Uterus (tissue), 4 donors: ENCODE measurements around the gene SBF2. TPM values are rescaled to one million over a fixed set of nuclear protein-coding genes. Genes with fewer than 3 reads are reported as not detected.

Experiments
- DNase-seq, 2 donors: peaks; one replicate each; pipeline ENCODE4 v3.0.0-alpha.2; 2019 to 2020
- H3K27ac ChIP-seq, 2 donors: fragments of 200-600 bp; sonication (generic); 1 replicate in 1 of 2; 2 replicates in 1 of 2; pipeline ENCODE4 v1.5.1; 2016 to 2018
- H3K27me3 ChIP-seq, 2 donors: fragments of 200-600 bp; sonication (generic); one replicate each; pipeline ENCODE4 v1.5.1; 2018 to 2019; ENCODE audit warnings: control low read depth in 1 of 2
- H3K36me3 ChIP-seq, 2 donors: fragments of 200-600 bp; sonication (generic); one replicate each; pipeline ENCODE4 v1.5.1; 2019; ENCODE audit warnings: control low read depth in 1 of 2
- H3K4me1 ChIP-seq, 2 donors: fragments of 200-600 bp; sonication (generic); one replicate each; pipeline ENCODE4 v1.5.1; 2018 to 2019; ENCODE audit warnings: control low read depth in 1 of 2
- H3K4me3 ChIP-seq, 2 donors: fragments of 200-600 bp; sonication (generic); 1 replicate in 1 of 2; 2 replicates in 1 of 2; pipeline ENCODE4 v1.5.1; 2018 to 2019; ENCODE audit warnings: mild to moderate bottlenecking in 1 of 2
- H3K9me3 ChIP-seq, 2 donors: fragments of 200-600 bp; sonication (generic); one replicate each; pipeline ENCODE4 v1.5.1; 2019; ENCODE audit warnings: control low read depth in 1 of 2
- CTCF ChIP-seq, 4 experiments: fragments of 200-600 bp in 2 of 4; fragments of 450-650 bp in 2 of 4; sonication (generic) in 2 of 4; IDR thresholded peaks; one replicate each; pipeline ENCODE4 v1.5.1; 2016 to 2019; ENCODE audit warnings: antibody characterized with exemption in 4 of 4, mild to moderate bottlenecking in 2 of 4, moderate library complexity in 1 of 4
- POLR2A ChIP-seq, 2 donors: fragments of 450-650 bp; IDR thresholded peaks; one replicate each; pipeline ENCODE4 v1.6.1; 2016; ENCODE audit warnings: antibody characterized with exemption in 2 of 2, mild to moderate bottlenecking in 1 of 2, moderate library complexity in 1 of 2
- intact Hi-C: fragments of 100-400 bp; cut with DNase I; formaldehyde crosslinking; loops from one replicate; pipeline ENCODE4 v1.15.1; 2023; ENCODE audit warnings: low total_unique reads
- total RNA-seq, 4 donors: library from RNA; depleted of rRNA in 3 of 4; stranded (reverse); fragments of >200 nt in 3 of 4; gene quantifications; one replicate each; pipeline versions ENCODE4 v1.1.0 to v1.2.4, GENCODE V29; 2014 to 2023
- donor health status: DM: yes; HTN: yes; CAD: no.

The SBF2 gene
- total RNA-seq, 4 donors from 2014 or later = 45.0 to 202 (median 98.0) TPM

DNA sequence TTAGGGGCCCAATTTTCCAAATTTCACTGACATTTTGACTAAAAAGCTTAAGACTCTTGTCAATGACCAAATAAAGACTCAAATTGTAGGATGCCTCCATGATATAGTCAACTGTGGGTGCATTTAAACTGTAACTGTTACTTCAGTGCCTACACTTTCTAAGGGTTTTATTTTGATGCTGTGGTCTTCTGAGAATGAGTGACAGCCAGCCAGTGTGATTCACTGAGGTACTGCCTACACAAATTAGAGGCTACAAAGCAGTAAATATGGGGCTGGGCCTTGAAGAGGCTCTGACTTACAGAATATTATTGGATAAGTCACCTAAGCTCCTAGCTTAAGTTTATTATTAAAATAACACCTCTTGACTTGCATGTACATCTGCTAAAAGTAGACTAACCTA is 419.6 kb downstream of the SBF2 start:
- TF ChIP-seq CTCF (IDR thresholded peaks at IDR 0.05) (no peak), POLR2A (IDR thresholded peaks at IDR 0.05) (no peak)
- H3K4me3 ChIP-seq = no peak overlapping the region
- intact Hi-C loops = no loop called here
- H3K27me3 ChIP-seq = no peaks in the 10 kb centered on the region
- H3K4me1 ChIP-seq = no peaks in the 10 kb centered on the region
- H3K27ac ChIP-seq = peak overlapping the region in 1 of 2 donors; percentile 61
- H3K9me3 ChIP-seq = peaks cover 0 to 5% of the 10 kb centered on the region in 2 donors
- H3K36me3 ChIP-seq = no peaks in the 10 kb centered on the region
- DNase-seq = no peak

GRCh38 chr11:9868641-9869040 is 425.4 kb downstream of the SBF2 start:
- TF ChIP-seq POLR2A (IDR thresholded peaks at IDR 0.05) (no peak), CTCF (IDR thresholded peaks at IDR 0.05) (no peak)

GRCh38 chr11:9862981-9863380 is 431.0 kb downstream of the SBF2 start:
- intact Hi-C loops = no loop called here

More at GRCh38 chr11:9868641-9869040, 425.4 kb downstream of the SBF2 start:
- intact Hi-C loops = no loop called here
- Histone ChIP-seq H3K4me1 (no peaks in the 10 kb centered on the region), H3K27me3 (no peaks in the 10 kb centered on the region), H3K36me3 (no peaks in the 10 kb centered on the region), H3K27ac (no peak overlapping the region), H3K9me3 (no peaks in the 10 kb centered on the region), H3K4me3 (no peak overlapping the region)
- no peak for DNase-seq

DNA sequence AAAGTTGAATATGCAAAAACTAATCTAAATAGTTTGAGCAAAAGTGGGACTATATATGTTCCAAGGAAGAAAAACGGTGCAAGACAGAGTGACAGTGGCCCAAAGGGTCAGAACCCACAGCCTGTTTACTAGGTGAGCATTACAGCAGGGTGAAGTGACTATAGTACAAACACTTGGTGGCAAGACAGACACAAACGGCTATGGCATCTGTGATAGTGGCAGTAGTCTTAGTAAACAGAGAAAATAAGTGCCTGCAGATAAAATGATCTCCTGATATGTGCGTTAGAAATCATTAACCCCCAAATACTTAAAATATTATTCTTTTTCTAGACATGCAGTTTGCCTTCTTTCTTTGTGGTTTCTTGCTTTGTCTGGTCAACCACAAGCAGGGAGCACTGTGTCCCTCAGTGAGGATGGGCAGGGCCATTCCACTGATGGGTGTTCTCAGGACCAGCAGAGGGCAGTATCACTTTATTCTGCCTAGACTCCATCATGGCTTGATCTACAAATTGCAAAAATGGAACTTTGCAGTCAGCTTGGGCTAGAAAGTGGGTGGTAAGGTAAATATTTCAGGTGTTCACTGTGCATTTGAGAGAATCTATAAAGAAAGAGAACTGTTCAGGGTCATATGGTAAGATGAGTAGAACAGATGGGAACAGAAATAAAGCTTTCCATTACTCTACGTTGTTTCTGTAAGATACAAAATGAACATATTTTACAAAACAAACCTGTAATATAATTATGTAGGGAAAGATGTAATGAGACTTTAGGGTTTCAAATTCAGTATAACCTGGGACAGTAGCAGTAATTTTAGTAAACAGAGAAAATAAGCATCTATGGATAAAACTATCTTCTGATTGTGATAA is 431.9 kb downstream of the SBF2 start:
- Histone ChIP-seq H3K9me3 (no peaks in the 10 kb centered on the region), H3K36me3 (no peaks in the 10 kb centered on the region), H3K27me3 (no peaks in the 10 kb centered on the region), H3K4me3 (no peak overlapping the region), H3K27ac (no peak overlapping the region), H3K4me1 (no peaks in the 10 kb centered on the region)
- intact Hi-C loops = no loop called here
- TF ChIP-seq CTCF (IDR thresholded peaks at IDR 0.05) (peak; percentile 54 to 70 (median 60)), POLR2A (IDR thresholded peaks at IDR 0.05) (no peak)
- peak; percentile 36 to 57 for DNase-seq

More at GRCh38 chr11:9862981-9863380, 431.0 kb downstream of the SBF2 start:
- Histone ChIP-seq H3K9me3 (no peaks in the 10 kb centered on the region), H3K36me3 (no peaks in the 10 kb centered on the region), H3K4me1 (no peaks in the 10 kb centered on the region), H3K27ac (no peak overlapping the region), H3K27me3 (no peaks in the 10 kb centered on the region), H3K4me3 (no peak overlapping the region)
- TF ChIP-seq CTCF (IDR thresholded peaks at IDR 0.05) (no peak), POLR2A (IDR thresholded peaks at IDR 0.05) (no peak)
- no peak for DNase-seq

DNA sequence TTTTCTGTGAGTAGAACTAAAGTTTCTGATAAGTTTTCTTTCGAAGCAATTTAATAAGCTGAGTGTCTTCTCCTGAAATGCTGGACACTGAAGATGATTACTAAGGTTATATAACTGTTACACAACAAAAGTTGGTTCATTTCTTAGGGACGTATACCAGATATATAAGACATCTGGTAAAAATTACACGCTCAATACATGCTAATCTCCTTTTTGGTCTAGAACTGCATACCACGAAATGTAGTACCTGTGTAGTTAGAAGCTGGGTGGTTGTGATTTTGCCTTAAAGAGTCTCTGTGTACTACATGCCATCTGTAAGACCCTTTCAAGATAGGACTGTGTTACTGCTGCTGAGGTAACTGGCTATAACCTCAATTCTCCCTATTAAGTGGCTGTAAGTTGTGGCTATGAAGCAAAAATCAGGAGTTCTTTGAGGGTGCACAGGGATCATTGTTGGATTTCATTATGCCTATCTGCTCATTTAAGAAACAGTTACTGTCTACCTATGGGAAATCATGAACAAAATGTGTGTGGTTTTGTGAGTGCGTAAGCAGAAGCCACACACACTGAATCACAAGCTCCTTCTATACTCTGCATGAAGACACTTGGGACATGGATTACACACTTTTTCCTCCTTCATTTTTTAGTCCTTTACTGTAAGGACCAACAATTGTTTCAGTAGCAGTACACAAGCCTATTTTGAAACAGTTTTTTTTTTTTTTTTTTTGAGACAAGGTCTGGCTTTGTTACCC is 434.3 kb downstream of the SBF2 start:
- Histone ChIP-seq H3K4me1 (no peaks in the 10 kb centered on the region), H3K27me3 (no peaks in the 10 kb centered on the region), H3K27ac (no peak overlapping the region), H3K4me3 (no peak overlapping the region), H3K36me3 (no peaks in the 10 kb centered on the region), H3K9me3 (no peaks in the 10 kb centered on the region)
- DNase-seq = no peak
- intact Hi-C loops = no loop called here
- no peak for TF ChIP-seq CTCF (IDR thresholded peaks at IDR 0.05)
- no peak for TF ChIP-seq POLR2A (IDR thresholded peaks at IDR 0.05)
